Sigmoid colon (tissue), 4 donors: ENCODE results near the gene CHST8.

Experiments
- EP300 ChIP-seq, 4 donors: sonication (generic); formaldehyde crosslinking; IDR thresholded peaks; one replicate each; pipeline ENCODE4 v1.6.1; 2017; ENCODE audit warnings: antibody characterized with exemption in 4 of 4
- POLR2A ChIP-seq, 2 donors: fragments of 450-650 bp; IDR thresholded peaks; one replicate each; pipeline ENCODE4 v1.6.1; 2016; ENCODE audit warnings: antibody characterized with exemption in 2 of 2, mild to moderate bottlenecking in 2 of 2, moderate library complexity in 2 of 2
- POLR2AphosphoS5 ChIP-seq, 4 donors: sonication (generic); formaldehyde crosslinking; IDR thresholded peaks; one replicate each; pipeline ENCODE4 v1.6.1; 2017; ENCODE audit warnings: antibody characterized with exemption in 4 of 4
- TF ChIP-seq, protein P1 (sequence below), 4 experiments: fragments of 450-650 bp in 3 of 4; fragments of 200-600 bp in 1 of 4; IDR thresholded peaks; one replicate each; pipeline ENCODE4 v1.5.1; 2016 to 2019; ENCODE audit warnings: antibody characterized with exemption in 4 of 4, mild to moderate bottlenecking in 3 of 4, moderate library complexity in 2 of 4

GRCh38 chr19:33689138-33689746 lies 67.5 kb downstream of the CHST8 start:
- TF ChIP-seq, protein P1, sequence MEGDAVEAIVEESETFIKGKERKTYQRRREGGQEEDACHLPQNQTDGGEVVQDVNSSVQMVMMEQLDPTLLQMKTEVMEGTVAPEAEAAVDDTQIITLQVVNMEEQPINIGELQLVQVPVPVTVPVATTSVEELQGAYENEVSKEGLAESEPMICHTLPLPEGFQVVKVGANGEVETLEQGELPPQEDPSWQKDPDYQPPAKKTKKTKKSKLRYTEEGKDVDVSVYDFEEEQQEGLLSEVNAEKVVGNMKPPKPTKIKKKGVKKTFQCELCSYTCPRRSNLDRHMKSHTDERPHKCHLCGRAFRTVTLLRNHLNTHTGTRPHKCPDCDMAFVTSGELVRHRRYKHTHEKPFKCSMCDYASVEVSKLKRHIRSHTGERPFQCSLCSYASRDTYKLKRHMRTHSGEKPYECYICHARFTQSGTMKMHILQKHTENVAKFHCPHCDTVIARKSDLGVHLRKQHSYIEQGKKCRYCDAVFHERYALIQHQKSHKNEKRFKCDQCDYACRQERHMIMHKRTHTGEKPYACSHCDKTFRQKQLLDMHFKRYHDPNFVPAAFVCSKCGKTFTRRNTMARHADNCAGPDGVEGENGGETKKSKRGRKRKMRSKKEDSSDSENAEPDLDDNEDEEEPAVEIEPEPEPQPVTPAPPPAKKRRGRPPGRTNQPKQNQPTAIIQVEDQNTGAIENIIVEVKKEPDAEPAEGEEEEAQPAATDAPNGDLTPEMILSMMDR (IDR thresholded peaks at IDR 0.05) = no peak
- TF ChIP-seq POLR2A (IDR thresholded peaks at IDR 0.05) = no peak
- no peak for TF ChIP-seq POLR2AphosphoS5 (IDR thresholded peaks at IDR 0.05)
- no peak for TF ChIP-seq EP300 (IDR thresholded peaks at IDR 0.05)
